Activated CD4-positive, alpha-beta T cell treated with anti-CD3 and anti-CD28 coated beads for 36 hours (primary cell): ENCODE measurements around the gene PRPF8. TPM values are rescaled to one million over a fixed set of nuclear protein-coding genes. Genes with fewer than 3 reads are reported as not detected.
"Not testable (repeated sequence)": the region's sequence is repeated elsewhere in the genome, so short reads cannot be mapped to it uniquely, and the experiment has no call there.

Experiments used
- ATAC-seq: fragments of 200-7000 bp; cut with Tn5 transposase; one replicate; pipeline ENCODE4 v1.10.0; 2021; ENCODE audit warnings: mild to moderate bottlenecking, moderate library complexity
- CTCF ChIA-PET: fragments of 350-600 bp; sonication (Branson Sonifier 250); formaldehyde crosslinking; loops from one replicate; lab custom pipeline; 2021; ENCODE audit warnings: antibody characterized with exemption; lab: Charles Lee
- POLR2A ChIA-PET: fragments of 350-600 bp; sonication (Branson Sonifier 250); formaldehyde crosslinking; loops from one replicate; lab custom pipeline; 2021; ENCODE audit warnings: antibody characterized with exemption, inconsistent platforms; lab: Charles Lee
- DNase-seq: peaks from one replicate; pipeline ENCODE4 v3.0.0-alpha.2; 2020
- H3K27ac Mint-ChIP-seq: one replicate; pipeline ENCODE4 v1.8.0; 2021; ENCODE audit warnings: mixed read lengths
- H3K27me3 Mint-ChIP-seq: one replicate; pipeline ENCODE4 v1.8.0; 2021; ENCODE audit warnings: mixed read lengths
- H3K36me3 Mint-ChIP-seq: one replicate; pipeline ENCODE4 v1.8.0; 2021; ENCODE audit warnings: low read depth, mixed read lengths
- H3K4me1 Mint-ChIP-seq: one replicate; pipeline ENCODE4 v1.8.0; 2021; ENCODE audit warnings: mixed read lengths
- H3K4me3 Mint-ChIP-seq: one replicate; pipeline ENCODE4 v1.8.0; 2021; ENCODE audit warnings: mild to moderate bottlenecking, moderate library complexity, mixed read lengths
- H3K9me3 Mint-ChIP-seq: one replicate; pipeline ENCODE4 v1.8.0; 2021; ENCODE audit warnings: low read depth, mixed read lengths
- intact Hi-C, 2 experiments: fragments of 100-400 bp; cut with DNase I in 1 of 2; cut with micrococcal nuclease in 1 of 2; formaldehyde crosslinking; loops; one replicate each; pipeline versions ENCODE4 v1.14.2 to v1.15.1; 2022 to 2024; cut with DNase I, micrococcal nuclease
- total RNA-seq, 2 experiments: library from RNA; stranded (reverse); gene quantifications; one replicate each; pipeline ENCODE4 v1.2.3, GENCODE V29; 2021

The PRPF8 gene
- total RNA-seq, 2 experiments from 2014 or later, result 391 to 425 TPM

- DNase-seq (no peak), ATAC-seq (no peak)
- Mint-ChIP-seq H3K27me3 (no peaks in the 10 kb centered on the region), H3K4me3 (peak overlapping the region; percentile 6), H3K4me1 (peaks cover 34% of the 10 kb centered on the region), H3K9me3 (no peaks in the 10 kb centered on the region), H3K36me3 (peaks cover 34% of the 10 kb centered on the region), H3K27ac (peak overlapping the region; percentile 5)
- intact Hi-C loops, result no loop called here
- ChIA-PET CTCF (interaction anchor here (0.9 kb wide), 1 partner anchor 73 kb away, joined by 3 read pairs; no protein-coding TSS in a partner anchor), POLR2A (no interaction called here)
These were observed 1.4 kb upstream of the PRPF8 start for GRCh38 chr17:1686086-1686485.

- Mint-ChIP-seq H3K27ac (peak overlapping the region; percentile 93), H3K9me3 (no peaks in the 10 kb centered on the region), H3K36me3 (peaks cover 58% of the 10 kb centered on the region), H3K4me1 (peaks cover 34% of the 10 kb centered on the region), H3K27me3 (no peaks in the 10 kb centered on the region), H3K4me3 (peak overlapping the region; percentile 98)
- POLR2A ChIA-PET, result no interaction called here
- DNase-seq (no peak), ATAC-seq (no peak)
- intact Hi-C loops, result no loop called here
- CTCF ChIA-PET, result interaction anchor here (0.6 to 1.8 kb wide), 6 partner anchors 14 to 371 kb away, joined by 3 to 9 read pairs (median 5); no protein-coding TSS in a partner anchor
These were observed 1.2 kb downstream of the PRPF8 start for GRCh38 chr17:1683459-1683858.

- no peaks in the 10 kb centered on the region for H3K27me3 Mint-ChIP-seq
- no peak for DNase-seq
- ChIA-PET CTCF (no interaction called here), POLR2A (interaction anchor here (0.6 kb wide), 1 partner anchor 10 kb away, joined by 5 read pairs; no protein-coding TSS in a partner anchor)
- no peak overlapping the region for H3K27ac Mint-ChIP-seq
- no peak for ATAC-seq
- intact Hi-C loops, result no loop called here
- H3K4me3 Mint-ChIP-seq, result no peak overlapping the region
- H3K4me1 Mint-ChIP-seq, result peaks cover 2% of the 10 kb centered on the region
- H3K36me3 Mint-ChIP-seq, result peaks cover 87% of the 10 kb centered on the region
- no peaks in the 10 kb centered on the region for H3K9me3 Mint-ChIP-seq
These were observed 8.3 kb downstream of the PRPF8 start for GRCh38 chr17:1676401-1676800.

GRCh38 chr17:1673041-1673785, 11.5 kb downstream of the PRPF8 start:
- ChIA-PET POLR2A (no interaction called here), CTCF (interaction anchor here (0.6 to 0.8 kb wide), 2 partner anchors 9 to 44 kb away, joined by 3 read pairs; no protein-coding TSS in a partner anchor)
- intact Hi-C loops, result no loop called here
- H3K9me3 Mint-ChIP-seq, result no peaks in the 10 kb centered on the region
- H3K36me3 Mint-ChIP-seq, result peaks cover 79% of the 10 kb centered on the region
- H3K4me1 Mint-ChIP-seq, result peaks cover 11% of the 10 kb centered on the region
- H3K4me3 Mint-ChIP-seq, result no peak overlapping the region
- no peaks in the 10 kb centered on the region for H3K27me3 Mint-ChIP-seq
- ATAC-seq, result peak; percentile 62
- H3K27ac Mint-ChIP-seq, result peak overlapping the region; percentile 70
- peak; percentile 34 for DNase-seq

GRCh38 chr17:1663934-1664333, 20.7 kb downstream of the PRPF8 start:
- DNase-seq, H3K4me3 Mint-ChIP-seq, H3K9me3 Mint-ChIP-seq, POLR2A ChIA-PET, ATAC-seq, H3K4me1 Mint-ChIP-seq, intact Hi-C loops, H3K27me3 Mint-ChIP-seq, CTCF ChIA-PET: not testable (repeated sequence)
- Mint-ChIP-seq H3K27ac (peak overlapping the region; percentile 47), H3K36me3 (peaks cover 60% of the 10 kb centered on the region)

- no peak overlapping the region for H3K27ac Mint-ChIP-seq
These were observed 23.6 kb downstream of the PRPF8 start for GRCh38 chr17:1661045-1661444.

GRCh38 chr17:1658100-1658499, 26.6 kb downstream of the PRPF8 start:
- H3K27me3 Mint-ChIP-seq, result no peaks in the 10 kb centered on the region
- intact Hi-C loops, result no loop called here
- no peak for DNase-seq
- no peak for ATAC-seq
- H3K4me3 Mint-ChIP-seq, result no peak overlapping the region
- ChIA-PET POLR2A (no interaction called here), CTCF (interaction anchor here (0.6 to 1.8 kb wide), 3 partner anchors 9 to 65 kb away, joined by 3 to 12 read pairs (median 8); partner anchors contain the start of gene RILP)
- no peak overlapping the region for H3K27ac Mint-ChIP-seq
- H3K36me3 Mint-ChIP-seq, result peaks cover 82% of the 10 kb centered on the region
- no peaks in the 10 kb centered on the region for H3K9me3 Mint-ChIP-seq
- H3K4me1 Mint-ChIP-seq, result no peaks in the 10 kb centered on the region

More at GRCh38 chr17:1661045-1661444, 23.6 kb downstream of the PRPF8 start:
- H3K27me3 Mint-ChIP-seq, result no peaks in the 10 kb centered on the region
- POLR2A ChIA-PET, result no interaction called here
- H3K36me3 Mint-ChIP-seq, result peaks cover 65% of the 10 kb centered on the region
- no peaks in the 10 kb centered on the region for H3K9me3 Mint-ChIP-seq
- CTCF ChIA-PET, result interaction anchor here (0.9 to 2.0 kb wide), 2 partner anchors 9 to 11 kb away, joined by 5 to 12 read pairs; partner anchors contain the start of gene RILP
- no peaks in the 10 kb centered on the region for H3K4me1 Mint-ChIP-seq
- H3K4me3 Mint-ChIP-seq, result no peak overlapping the region
- DNase-seq (no peak), ATAC-seq (no peak)
- intact Hi-C loops, result no loop called here

- POLR2A ChIA-PET, result no interaction called here
- Mint-ChIP-seq H3K27ac (no peak overlapping the region), H3K4me3 (no peak overlapping the region), H3K27me3 (no peaks in the 10 kb centered on the region), H3K4me1 (peaks cover 9% of the 10 kb centered on the region), H3K9me3 (no peaks in the 10 kb centered on the region), H3K36me3 (peaks cover 62% of the 10 kb centered on the region)
- CTCF ChIA-PET, result interaction anchor here (1.3 kb wide), 1 partner anchor 15 kb away, joined by 3 read pairs; no protein-coding TSS in a partner anchor
- no peak for ATAC-seq
- intact Hi-C loops, result no loop called here
- no peak for DNase-seq
These were observed 30.9 kb downstream of the PRPF8 start for GRCh38 chr17:1653735-1654134.

GRCh38 chr17:1652794-1653193, 31.9 kb downstream of the PRPF8 start:
- H3K9me3 Mint-ChIP-seq, intact Hi-C loops, ATAC-seq, H3K4me3 Mint-ChIP-seq, DNase-seq, H3K27ac Mint-ChIP-seq, H3K27me3 Mint-ChIP-seq, POLR2A ChIA-PET: not testable (repeated sequence)
- CTCF ChIA-PET, result interaction anchor here (0.6 to 1.3 kb wide), 2 partner anchors 9 to 16 kb away, joined by 3 read pairs; no protein-coding TSS in a partner anchor
- Mint-ChIP-seq H3K4me1 (peaks cover 12% of the 10 kb centered on the region), H3K36me3 (peaks cover 52% of the 10 kb centered on the region)

- H3K27me3 Mint-ChIP-seq, result no peaks in the 10 kb centered on the region
- H3K4me3 Mint-ChIP-seq, result no peak overlapping the region
- peaks cover 12% of the 10 kb centered on the region for H3K4me1 Mint-ChIP-seq
- ChIA-PET CTCF (interaction anchor here (0.5 to 1.7 kb wide), 7 partner anchors 9 to 418 kb away, joined by 3 to 5 read pairs (median 4); no protein-coding TSS in a partner anchor), POLR2A (interaction anchor here (0.5 to 1.1 kb wide), 2 partner anchors 18 to 281 kb away, joined by 3 to 4 read pairs; no protein-coding TSS in a partner anchor)
- H3K27ac Mint-ChIP-seq, result no peak overlapping the region
- peaks cover 45% of the 10 kb centered on the region for H3K36me3 Mint-ChIP-seq
- intact Hi-C loops, result no loop called here
- no peak for ATAC-seq
- DNase-seq, result no peak
- H3K9me3 Mint-ChIP-seq, result no peaks in the 10 kb centered on the region
These were observed 33.2 kb downstream of the PRPF8 start for GRCh38 chr17:1651559-1651844.

- H3K4me1 Mint-ChIP-seq, result peaks cover 12% of the 10 kb centered on the region
- H3K27ac Mint-ChIP-seq, result no peak overlapping the region
- POLR2A ChIA-PET, result interaction anchor here (0.9 to 1.1 kb wide), 2 partner anchors 18 kb away, joined by 3 to 4 read pairs; no protein-coding TSS in a partner anchor
- intact Hi-C loops, result no loop called here
- H3K4me3 Mint-ChIP-seq, result no peak overlapping the region
- peaks cover 39% of the 10 kb centered on the region for H3K36me3 Mint-ChIP-seq
- no peaks in the 10 kb centered on the region for H3K9me3 Mint-ChIP-seq
- CTCF ChIA-PET, result interaction anchor here (0.5 to 1.7 kb wide), 7 partner anchors 9 to 419 kb away, joined by 3 to 5 read pairs (median 3); no protein-coding TSS in a partner anchor
- H3K27me3 Mint-ChIP-seq, result no peaks in the 10 kb centered on the region
- ATAC-seq (no peak), DNase-seq (no peak)
These were observed 33.7 kb downstream of the PRPF8 start for GRCh38 chr17:1650731-1651558.
